Measurements from ENCODE around the gene POU5F1. TPM values are rescaled to one million over a fixed set of nuclear protein-coding genes. Genes with fewer than 3 reads are reported as not detected.
A peak's percentile ranks its signal among the peaks of the same experiment; 100 is the strongest.

Gene POU5F1
- total RNA-seq, 2 donors from 2014 or later = 3.4 to 7.0 TPM

DNA sequence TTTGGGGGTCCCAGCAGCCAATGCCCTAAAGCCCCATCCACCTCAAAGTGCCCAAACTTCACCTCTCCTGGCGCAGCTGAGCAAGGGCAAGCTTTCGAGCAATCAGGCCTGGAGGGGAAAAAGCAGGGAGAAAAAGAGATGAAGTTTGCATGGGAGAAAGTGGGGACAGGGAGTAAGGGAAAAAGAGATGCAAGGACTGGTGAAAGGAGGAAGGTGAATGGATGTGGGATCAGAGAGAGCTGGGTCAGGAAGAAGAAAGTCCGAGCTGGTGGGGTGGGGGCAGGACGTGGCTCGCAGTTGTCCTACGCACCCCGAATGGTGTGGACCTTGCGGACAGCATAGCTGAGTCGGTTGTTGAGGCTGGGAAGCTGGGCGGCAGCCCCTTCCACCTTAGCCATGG lies 25.1 kb downstream of the POU5F1 start:
- Histone ChIP-seq H3K36me3 (no peaks in the 10 kb centered on the region), H3K4me1 (no peaks in the 10 kb centered on the region), H3K27me3 (no peaks in the 10 kb centered on the region), H3K27ac (peak overlapping the region; percentile 92), H3K4me3 (no peak overlapping the region), H3K9me3 (no peaks in the 10 kb centered on the region), H3K9ac (ENCODE audit: low read depth in 2 of 2, low read length in 2 of 2) (peak overlapping the region in 1 of 2 donors; percentile 78)
- TF ChIP-seq, protein P1, sequence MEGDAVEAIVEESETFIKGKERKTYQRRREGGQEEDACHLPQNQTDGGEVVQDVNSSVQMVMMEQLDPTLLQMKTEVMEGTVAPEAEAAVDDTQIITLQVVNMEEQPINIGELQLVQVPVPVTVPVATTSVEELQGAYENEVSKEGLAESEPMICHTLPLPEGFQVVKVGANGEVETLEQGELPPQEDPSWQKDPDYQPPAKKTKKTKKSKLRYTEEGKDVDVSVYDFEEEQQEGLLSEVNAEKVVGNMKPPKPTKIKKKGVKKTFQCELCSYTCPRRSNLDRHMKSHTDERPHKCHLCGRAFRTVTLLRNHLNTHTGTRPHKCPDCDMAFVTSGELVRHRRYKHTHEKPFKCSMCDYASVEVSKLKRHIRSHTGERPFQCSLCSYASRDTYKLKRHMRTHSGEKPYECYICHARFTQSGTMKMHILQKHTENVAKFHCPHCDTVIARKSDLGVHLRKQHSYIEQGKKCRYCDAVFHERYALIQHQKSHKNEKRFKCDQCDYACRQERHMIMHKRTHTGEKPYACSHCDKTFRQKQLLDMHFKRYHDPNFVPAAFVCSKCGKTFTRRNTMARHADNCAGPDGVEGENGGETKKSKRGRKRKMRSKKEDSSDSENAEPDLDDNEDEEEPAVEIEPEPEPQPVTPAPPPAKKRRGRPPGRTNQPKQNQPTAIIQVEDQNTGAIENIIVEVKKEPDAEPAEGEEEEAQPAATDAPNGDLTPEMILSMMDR (IDR thresholded peaks at IDR 0.05) = no peak
- intact Hi-C loops (cut with DNase I) = loop anchor here (2.0 kb wide), 1 partner anchor 41 kb away; no protein-coding TSS in a partner anchor
- no peak for DNase-seq

DNA sequence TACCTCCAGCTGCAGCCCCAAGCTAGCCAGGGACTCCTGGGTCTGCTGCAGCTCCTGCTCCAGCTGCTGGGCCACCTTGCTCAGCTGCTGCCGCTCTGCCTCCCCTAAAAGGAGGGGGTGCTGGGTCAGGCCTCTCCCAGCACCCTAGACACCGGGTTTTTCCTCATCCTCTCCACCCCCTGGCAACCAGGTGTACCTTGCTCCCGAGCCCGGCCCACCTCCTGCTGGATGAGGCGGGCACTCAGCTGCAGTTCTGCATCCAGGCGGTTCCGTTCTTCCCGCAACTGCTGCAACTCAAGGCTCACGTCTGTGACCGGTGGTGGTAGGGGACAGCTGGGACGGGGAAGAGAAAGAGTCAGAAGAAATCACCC lies 25.5 kb downstream of the POU5F1 start:
- intact Hi-C loops (cut with DNase I) = loop anchor here (2.0 kb wide), 1 partner anchor 42 kb away; no protein-coding TSS in a partner anchor
- Histone ChIP-seq H3K27ac (peak overlapping the region; percentile 92), H3K4me1 (no peaks in the 10 kb centered on the region), H3K9me3 (no peaks in the 10 kb centered on the region), H3K36me3 (no peaks in the 10 kb centered on the region), H3K4me3 (peak overlapping the region; percentile 14), H3K9ac (ENCODE audit: low read depth in 2 of 2, low read length in 2 of 2) (peak overlapping the region in 1 of 2 donors; percentile 78), H3K27me3 (no peaks in the 10 kb centered on the region)
- TF ChIP-seq, protein P1 (IDR thresholded peaks at IDR 0.05) = no peak
- peak; percentile 79 for DNase-seq

DNA sequence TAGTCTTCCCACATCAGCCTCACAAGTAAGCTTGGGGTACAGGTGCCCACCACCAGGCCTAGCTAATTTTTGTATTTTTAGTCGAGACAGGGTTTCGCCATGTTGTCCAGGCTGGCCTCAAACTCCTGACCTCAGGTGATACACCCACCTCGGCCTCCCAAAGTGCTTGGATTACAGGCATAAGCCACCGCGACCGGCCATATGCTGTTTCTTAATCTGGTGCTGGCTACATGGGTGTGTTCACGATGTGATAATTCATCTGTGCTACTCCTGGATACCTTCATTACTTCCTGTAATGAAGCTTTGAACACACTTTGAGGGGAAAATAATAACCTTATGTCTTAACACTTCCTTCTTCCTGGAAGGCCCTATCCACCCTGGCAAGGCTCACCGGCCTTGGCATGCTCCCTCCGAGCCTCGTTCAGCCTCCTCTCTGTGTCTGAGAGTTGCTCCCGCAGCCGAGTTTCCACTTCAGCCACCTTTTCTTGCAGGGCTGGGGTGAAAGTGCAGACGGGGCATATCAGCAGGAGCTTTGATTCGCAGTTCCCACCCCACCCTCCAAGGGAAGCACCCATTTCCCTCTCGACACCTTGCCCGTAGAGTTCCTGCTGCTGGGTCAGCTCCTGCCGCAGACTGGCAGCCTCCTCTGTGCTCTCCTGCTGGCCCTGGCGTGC lies 26.0 kb downstream of the POU5F1 start:
- Histone ChIP-seq H3K4me1 (no peaks in the 10 kb centered on the region), H3K27ac (peak overlapping the region; percentile 92), H3K9ac (ENCODE audit: low read depth in 2 of 2, low read length in 2 of 2) (peak overlapping the region in 1 of 2 donors; percentile 78), H3K4me3 (peak overlapping the region; percentile 14), H3K9me3 (no peaks in the 10 kb centered on the region), H3K36me3 (no peaks in the 10 kb centered on the region), H3K27me3 (no peaks in the 10 kb centered on the region)
- peak; percentile 86 for DNase-seq
- intact Hi-C loops (cut with DNase I) = loop anchor here (2.0 kb wide), 1 partner anchor 42 kb away; no protein-coding TSS in a partner anchor
- TF ChIP-seq, protein P1 (IDR thresholded peaks at IDR 0.05) = no peak

DNA sequence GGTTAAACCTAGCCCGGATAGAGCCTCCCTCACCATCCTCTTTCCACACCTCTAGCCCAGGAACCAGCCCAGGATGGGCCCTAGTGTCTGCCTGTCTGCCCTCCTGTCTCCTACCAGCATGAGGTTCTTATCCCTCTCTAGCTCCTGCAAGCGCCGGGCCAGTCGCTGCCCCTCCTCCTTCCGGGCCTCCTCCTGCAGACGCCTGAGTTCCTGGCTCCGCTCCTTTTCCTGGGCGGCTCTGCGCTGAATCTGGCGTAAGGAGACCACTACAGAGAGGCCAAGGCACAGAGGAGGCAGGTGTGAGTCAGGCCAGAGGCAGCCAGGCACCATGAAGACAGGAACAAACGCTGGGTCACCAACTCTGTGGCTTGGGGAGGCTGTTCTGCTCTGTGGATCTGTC lies 27.3 kb downstream of the POU5F1 start:
- Histone ChIP-seq H3K27ac (peak overlapping the region; percentile 92), H3K4me3 (no peak overlapping the region), H3K36me3 (no peaks in the 10 kb centered on the region), H3K9ac (ENCODE audit: low read depth in 2 of 2, low read length in 2 of 2) (peak overlapping the region in 1 of 2 donors; percentile 26), H3K9me3 (no peaks in the 10 kb centered on the region), H3K27me3 (no peaks in the 10 kb centered on the region), H3K4me1 (no peaks in the 10 kb centered on the region)
- intact Hi-C loops (cut with DNase I) = no loop called here
- DNase-seq = no peak
- TF ChIP-seq, protein P1 (IDR thresholded peaks at IDR 0.05) = no peak

DNA sequence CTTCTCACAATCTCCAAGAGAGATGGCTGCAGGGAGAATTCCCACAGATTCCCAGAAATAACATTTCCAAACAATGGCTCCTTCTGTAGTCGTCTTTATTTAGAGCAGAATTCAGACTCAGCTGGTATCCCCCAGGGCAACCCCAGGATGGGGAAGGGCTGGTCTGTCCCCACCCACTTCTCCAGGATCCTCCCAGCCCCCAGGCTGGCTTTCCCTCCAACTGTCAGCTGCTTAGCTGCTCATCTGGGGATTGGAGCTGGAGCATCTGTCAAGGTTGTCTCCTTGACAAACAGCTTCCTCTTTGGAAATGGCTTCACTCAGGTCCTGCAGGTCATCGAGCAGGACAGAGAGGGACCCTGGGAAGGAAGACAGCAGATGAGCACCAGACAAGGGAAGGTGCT lies 28.1 kb downstream of the POU5F1 start:
- no peaks in the 10 kb centered on the region for H3K36me3 ChIP-seq
- no peaks in the 10 kb centered on the region for H3K27me3 ChIP-seq
- H3K27ac ChIP-seq = no peak overlapping the region
- no peaks in the 10 kb centered on the region for H3K4me1 ChIP-seq
- DNase-seq = no peak
- TF ChIP-seq, protein P1 (IDR thresholded peaks at IDR 0.05) = no peak
- H3K9ac ChIP-seq (ENCODE audit: low read depth in 2 of 2, low read length in 2 of 2) = no peak overlapping the region
- no peaks in the 10 kb centered on the region for H3K9me3 ChIP-seq
- intact Hi-C loops (cut with DNase I) = no loop called here
- no peak overlapping the region for H3K4me3 ChIP-seq
